CD4-positive, alpha-beta T cell treated with Interleukin-15 for 4 hours (primary cell): ENCODE data around the gene POU2F3.

Source experiments
- DNase-seq: peaks from one replicate; pipeline ENCODE4 v3.0.0-alpha.2; 2020; ENCODE audit warnings: low spot score

The POU2F3 gene

DNA sequence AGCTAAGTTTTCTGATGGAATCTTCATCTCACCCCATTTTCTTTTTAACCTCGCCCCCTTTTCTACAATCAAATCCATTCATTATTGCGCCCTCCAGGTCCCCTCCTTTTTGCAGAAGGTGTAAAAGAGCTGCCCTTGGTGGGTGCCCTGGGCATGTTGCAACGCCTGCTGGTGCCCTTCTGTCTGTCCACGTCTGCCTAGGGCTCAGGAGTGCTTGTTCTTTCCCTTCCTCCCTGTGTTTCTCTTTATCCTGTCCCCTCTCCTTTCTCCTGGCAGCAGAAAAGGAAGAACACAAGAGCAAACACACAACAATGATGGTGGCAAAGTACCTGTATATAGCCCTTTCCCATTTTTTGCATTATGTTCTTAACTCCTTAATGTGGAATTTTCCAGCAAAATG, 79.0 kb downstream of the POU2F3 start:
- DNase-seq, result no peak

DNA sequence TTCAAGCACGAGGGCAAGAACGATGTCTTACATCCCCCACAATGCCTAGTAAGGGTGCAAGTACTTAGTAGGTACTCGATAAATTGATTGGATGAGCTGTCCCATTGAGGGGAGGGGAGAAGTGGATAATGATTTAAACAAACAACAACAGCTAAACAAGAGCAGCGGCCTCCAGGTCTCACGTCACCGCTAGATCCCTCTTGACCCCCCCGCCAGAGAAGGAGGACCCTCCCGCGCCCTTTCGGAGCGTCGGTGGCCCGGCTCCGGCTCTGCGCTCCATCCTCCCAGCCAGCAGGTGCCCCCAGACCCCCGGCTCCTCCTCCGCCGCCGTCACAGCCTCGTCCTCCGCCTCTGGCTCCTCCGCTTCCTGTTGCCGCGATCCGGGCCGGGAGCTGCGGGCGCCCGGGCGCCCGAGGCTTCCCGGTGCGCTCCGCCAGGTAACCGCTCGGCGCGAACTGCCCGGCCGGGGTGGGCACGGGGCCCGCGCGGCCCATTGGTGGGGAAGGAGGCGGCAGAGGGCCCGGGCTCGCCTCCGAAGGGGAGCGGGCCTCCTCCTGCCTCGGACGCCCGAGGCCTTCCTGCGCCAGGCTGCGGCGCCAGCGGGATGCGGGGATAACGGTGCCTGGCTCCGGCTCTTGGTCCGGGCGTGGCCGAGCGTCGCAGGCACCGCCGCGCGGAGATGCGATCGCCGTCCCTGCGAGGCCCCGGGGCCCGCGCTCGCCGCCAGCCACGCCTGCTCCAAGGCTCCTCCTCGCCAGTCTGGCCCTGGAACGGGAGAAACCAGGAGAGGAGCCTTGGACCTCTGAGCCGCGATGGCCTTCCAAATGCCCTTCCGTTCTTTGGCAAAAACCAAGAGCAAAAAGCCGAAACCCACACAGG, 85.2 kb downstream of the POU2F3 start, which contains the start of gene TLCD5:
Gene TLCD5 (plus strand): TSS at position 368 of the 879 bp plus-strand sequence. CDS start 2,143 bp downstream, outside the sequence.
- DNase-seq, result no peak

DNA sequence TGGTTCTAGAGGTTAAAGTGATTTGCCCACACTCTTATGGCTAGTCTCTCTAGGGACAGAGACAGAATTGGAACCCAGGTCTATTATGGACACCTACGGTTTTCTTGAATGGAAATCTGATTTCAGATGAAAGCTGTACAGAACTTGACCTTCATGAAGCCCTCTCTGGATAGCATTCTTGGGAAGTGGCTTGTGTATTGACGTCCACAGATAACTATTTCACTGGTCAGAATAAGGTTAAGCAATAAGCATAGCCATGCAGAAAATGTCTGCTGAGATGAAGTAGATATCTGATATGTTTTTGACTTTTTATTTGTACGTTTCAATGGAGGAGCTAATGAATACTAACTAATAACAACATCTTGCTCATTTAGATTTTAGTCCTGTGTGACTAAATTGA, 86.3 kb downstream of the POU2F3 start:
- DNase-seq, result no peak

DNA sequence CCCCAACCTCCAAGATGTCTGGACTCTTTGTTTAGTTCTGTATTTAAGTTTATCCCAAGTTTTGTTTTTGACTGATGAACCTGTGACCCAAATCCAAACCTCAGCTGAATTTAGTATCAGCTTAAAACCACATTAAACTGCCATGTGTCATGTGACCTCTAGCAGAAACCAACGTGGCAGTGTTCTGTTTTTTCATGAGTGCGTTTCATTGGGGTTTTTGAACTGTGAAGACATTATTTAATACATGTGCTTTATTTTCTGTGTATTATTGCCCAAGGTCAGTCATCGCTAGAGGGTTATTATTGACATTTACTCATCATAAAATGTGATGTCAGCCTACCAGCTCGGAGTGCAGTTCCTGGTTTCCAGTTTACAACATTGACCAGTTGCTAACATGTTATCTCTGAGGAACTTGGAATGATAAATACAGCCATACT, 86.9 kb downstream of the POU2F3 start:
- DNase-seq, result no peak

DNA sequence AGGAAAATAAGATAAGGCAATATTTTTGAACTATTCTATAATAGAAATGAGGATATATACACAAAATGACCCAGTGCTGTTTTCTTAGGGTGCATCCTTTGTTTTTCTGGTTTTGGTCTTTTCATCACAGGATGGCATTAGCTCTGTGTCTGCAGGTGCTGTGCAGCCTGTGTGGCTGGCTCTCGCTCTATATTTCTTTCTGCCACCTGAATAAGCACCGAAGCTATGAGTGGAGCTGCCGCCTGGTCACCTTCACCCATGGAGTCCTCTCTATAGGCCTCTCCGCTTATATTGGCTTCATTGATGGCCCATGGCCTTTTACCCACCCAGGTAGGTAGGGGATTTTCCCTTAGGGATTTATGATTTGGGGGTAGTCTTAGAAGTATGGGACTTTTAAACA, 87.4 kb downstream of the POU2F3 start:
- DNase-seq, result no peak

DNA sequence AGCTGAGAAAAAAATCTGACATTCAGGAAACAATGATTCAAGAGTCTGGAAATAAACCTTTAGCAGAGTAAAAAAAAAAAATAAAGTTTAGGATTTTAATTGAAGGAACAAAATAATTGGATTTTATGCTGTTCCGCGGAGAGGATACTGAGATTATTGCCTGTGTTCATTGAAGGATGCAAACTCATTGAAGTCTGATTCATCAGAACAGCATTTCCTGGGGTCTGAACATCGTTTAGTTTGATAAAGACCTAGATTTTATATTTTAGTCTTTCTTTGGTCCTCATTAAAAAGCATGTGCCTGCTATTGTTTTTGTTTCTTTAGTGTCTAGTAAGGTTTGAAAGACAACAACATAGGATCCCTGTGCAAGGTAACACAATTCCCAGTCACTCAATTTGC, 89.6 kb downstream of the POU2F3 start:
- no peak for DNase-seq

DNA sequence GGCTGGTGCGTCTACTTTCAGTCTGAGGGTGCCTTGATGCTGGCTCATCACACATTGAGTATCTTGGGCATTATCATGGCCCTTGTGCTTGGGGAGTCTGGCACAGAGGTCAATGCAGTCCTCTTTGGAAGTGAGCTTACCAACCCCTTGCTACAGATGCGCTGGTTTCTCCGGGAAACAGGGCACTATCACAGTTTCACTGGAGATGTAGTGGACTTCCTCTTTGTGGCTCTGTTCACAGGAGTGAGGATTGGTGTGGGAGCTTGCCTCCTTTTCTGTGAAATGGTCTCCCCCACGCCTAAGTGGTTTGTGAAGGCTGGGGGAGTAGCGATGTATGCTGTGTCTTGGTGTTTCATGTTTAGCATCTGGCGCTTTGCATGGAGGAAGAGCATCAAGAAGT, 90.1 kb downstream of the POU2F3 start:
- DNase-seq, result no peak

DNA sequence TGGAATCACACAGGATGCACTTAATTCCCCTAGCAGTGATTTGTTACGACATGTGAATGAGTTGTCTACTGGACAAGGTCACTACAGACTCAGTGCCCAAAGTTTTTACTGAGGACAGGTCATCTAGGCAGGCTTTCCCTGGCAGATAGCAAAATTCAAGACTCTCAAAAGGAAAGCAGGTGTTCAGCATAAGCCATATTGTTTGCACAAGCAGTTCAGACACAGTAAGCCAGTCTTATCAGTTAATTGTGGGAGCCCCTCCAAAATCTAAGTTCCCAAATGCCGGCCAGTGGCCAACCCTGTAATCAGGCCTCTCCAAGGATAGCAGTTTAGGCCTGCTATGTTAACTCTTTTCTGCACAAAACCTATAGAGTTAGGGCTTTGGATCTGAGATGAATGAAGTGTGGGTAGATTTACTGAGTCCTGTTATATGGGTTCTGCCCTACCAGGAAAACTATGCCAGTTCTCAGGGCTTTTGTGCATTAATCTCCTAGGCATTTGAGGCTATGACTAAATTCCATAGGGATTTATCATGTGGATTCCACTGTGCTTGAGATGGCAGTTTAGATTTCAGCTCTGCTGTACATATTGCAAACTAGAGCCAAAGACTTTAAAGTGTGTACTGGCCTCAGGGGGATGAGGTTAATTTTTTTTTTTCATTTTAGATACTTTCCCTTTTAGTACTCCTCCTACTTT, 91.5 kb downstream of the POU2F3 start:
- no peak for DNase-seq

DNA sequence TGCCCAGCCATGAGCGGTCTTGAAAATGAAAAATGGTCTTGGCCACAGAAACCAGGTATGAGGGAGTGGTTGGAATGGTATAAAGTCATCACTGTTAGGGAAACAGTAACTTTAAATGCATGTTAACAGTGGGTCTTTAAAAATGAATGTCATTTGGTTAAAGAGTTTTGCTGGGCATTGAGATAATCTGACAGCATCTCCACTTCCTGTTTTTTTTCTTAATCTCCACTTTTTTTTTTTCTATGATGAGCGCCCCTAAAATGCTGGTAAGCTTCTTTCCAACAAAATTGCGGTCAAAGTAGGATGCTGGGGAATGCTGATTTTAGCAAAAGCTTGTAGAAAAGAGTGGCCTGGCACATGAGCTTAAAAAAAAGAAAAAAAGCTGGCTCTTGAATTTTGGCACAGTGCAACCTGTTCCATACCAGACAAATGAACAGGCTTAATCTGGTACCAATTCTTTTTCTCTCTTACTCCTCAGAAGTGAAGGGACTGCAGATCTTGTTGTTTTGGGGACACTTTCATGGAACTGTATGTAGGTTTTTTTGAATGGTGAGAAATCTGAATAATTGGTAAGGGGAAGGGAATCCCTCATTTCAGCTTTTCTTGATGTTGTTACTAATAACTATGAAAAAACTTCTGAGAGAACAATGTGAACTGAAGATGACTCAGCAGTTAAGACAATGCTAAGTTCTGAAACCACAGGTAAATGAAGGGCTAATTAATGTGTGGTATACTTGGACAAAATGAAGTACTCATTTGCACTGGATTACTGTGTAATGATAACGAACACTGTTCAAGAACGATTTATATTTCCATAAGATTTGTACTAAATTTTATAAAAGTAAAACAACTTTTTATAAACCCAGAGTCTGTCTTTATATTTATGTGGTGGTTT, 93.1 kb downstream of the POU2F3 start:
- no peak for DNase-seq

DNA sequence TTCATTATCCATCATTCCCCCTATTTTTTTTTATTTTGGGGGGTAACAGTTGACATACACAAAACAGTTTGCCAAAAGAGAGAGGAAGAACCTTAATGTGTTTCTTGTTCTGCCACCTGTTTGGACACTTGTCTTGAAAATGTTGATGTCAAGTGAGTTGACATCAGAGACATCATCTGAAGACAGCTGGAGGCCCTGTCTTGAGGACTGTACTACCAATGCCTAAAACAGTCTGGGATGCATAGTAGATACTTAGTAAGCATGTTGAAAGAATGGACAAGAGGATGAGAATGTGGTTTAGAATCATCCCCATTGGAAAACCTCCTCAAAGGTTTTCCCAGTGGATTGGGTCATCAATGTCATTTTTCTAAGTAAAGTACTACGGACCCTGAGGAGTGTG, 93.9 kb downstream of the POU2F3 start:
- no peak for DNase-seq

DNA sequence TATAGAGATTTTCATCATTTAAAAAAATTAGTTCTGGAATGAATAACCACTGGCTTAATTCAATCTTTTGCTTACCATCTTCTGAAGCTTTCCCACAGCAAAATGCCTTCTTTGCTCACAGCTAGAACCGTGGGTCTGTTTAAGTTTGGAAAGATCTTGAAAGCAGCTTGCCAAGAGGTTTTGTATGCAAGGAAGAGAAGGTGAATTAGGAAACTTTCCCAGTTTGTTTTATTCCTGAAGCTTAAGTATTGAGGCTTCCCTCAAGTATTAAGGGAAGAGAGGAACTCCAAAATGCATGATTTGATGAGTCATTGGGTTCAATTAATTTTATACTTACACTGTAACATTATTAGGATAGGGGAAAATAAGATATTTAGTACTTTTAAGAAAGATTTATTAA, 94.4 kb downstream of the POU2F3 start:
- no peak for DNase-seq

DNA sequence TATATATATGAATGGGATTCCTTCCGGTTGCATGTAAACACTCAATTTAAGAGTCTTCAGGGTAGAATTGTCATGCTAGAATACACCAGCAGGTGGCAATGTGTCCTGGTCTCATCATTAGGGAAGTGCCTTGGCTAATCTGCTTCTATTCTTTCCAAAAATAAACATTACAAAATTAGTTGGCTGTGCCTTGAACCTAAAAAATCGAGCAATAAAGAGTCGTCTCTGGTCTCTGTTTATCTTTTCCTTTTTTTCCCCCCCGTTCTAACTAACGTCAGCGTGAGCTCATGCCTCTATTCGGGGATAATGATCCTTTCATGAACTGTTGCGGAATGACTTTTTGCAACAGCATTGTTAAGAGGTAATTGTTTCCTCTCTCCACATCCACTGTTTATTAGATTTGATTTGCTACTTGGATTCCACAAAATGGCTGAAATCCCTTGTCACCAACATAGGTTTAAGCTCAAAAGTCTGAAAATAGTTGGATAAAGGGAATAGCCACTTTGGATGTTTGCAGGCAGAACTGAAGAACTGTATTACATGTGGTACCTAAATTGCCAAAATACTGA, 95.0 kb downstream of the POU2F3 start:
- peak; percentile 76 for DNase-seq

DNA sequence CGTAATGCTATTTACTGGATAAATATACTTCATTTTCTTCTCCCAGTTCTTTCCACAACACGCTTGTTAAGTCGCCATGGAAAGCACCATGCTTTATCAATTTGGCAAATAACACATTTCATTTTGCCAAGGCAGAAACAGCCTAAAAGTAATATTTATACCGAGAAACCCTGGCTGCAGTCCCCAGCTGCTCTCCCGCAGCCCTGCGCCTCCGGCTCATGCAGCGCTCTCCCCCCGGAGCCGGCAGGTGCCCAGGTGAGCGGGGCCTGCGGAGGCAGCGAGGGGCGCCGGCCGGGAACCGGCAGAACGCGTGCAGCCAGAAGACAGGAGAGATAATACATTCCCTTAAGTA, 95.6 kb downstream of the POU2F3 start:
- no peak for DNase-seq

DNA sequence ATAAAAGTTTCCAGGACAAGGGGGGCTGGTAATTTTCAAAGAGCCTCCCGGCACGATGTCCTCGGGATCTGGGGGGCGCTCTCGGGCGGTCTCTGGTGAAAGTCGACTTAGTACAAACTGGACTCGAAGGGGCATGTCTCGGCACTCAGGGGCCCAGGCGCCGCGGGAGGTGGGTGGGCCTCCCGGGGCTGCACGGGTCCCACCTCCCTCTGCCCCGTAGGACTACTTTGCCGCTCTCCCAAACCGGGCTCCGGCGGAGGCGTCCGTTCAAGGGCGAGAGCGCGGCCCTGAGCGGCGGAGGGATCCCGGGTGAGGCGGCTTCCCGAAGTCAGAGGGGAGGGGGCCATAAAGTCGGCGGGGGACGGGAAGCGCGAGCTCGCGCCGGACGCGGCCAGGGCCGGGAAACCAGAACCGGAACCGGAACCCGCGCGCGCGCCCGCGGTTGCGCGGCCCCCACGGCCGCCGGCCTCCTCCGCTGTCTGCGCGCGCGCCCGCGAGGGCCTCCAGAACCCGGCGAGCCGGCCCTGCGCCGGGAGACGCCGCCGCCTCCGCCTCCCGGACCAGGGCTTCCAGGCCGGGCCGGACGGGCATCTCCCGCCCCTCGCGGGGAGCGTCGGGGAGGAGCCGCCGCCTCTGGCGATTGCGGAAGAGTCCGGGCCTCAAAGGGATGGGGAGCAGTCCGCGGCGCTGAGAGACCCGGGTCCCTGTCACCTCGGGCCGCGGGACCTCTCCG, 96.1 kb downstream of the POU2F3 start, which contains the start of gene ARHGEF12:
Gene ARHGEF12 (plus strand): TSS at position 506 of the 733 bp plus-strand sequence. CDS start 831 bp downstream, outside the sequence.
- DNase-seq, result peak; percentile 74

DNA sequence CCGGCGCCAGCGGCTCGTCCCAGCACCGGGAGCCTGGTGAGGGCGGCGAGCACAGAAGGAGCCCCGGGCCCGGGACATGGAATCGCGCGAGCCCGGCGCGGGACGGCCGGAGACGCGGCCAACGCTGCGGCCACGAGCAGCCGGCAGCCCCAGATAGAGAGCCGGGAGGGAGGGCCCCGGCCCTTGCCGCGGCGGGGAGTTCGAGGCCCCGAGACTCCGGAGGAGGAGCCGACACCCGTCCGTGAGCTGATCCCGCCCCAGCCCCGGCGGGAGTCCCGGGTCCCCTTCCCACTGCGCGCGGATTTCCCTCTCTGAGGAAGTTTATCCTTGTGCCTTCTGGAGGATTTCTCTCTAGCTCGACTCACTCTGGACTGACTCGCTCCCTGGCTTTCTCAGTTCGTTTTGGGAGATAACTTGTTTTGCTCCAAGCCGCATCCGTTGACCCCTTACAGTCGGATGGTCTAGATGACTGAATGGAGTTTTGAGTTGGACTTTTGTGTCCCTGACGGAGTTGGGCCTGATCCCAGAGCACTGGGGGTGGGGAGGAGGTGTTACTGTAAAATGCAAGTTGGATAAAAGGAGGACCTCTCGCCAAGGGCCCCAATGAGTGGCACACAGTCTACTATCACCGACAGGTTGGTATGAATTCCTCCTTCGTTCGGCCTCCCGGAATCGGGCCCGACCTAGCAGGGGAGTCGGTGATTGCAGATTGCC, 96.9 kb downstream of the POU2F3 start:
- DNase-seq, result no peak

DNA sequence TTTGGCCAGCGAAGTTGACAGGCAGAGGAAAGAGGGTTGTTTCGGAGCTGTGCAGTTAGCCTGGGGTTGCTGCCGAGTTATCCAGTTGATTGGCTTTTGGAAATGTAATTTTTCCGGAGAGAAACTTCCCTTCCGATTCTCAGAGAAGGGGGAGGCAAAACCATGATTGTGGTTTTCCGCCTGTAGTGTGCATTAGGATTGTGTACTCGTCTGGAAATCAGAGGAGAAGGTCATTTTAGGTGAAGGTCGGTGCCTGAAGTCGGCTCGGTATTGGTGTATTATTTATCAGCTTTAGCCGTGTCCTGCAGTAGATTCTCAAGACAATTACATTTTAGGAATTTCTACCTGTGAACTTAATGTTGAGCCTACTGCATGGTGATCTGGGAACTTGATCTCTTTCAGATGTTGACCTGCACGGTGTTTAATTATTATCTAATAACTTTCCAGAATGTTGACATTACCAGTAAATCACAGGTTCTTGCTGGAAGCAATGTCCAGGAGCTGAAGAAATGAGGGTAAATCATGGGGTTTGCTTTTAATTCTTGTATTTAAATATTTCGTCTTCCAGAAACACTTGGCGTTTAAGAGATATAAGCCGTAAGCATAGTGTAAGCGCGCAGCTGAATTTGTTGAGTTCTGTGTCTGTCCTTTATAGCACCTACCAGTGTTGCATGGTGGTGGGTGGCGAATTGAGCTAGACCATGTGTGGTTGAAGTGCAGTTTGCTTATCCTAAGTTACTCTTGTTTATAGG, 97.6 kb downstream of the POU2F3 start:
- DNase-seq, result no peak

DNA sequence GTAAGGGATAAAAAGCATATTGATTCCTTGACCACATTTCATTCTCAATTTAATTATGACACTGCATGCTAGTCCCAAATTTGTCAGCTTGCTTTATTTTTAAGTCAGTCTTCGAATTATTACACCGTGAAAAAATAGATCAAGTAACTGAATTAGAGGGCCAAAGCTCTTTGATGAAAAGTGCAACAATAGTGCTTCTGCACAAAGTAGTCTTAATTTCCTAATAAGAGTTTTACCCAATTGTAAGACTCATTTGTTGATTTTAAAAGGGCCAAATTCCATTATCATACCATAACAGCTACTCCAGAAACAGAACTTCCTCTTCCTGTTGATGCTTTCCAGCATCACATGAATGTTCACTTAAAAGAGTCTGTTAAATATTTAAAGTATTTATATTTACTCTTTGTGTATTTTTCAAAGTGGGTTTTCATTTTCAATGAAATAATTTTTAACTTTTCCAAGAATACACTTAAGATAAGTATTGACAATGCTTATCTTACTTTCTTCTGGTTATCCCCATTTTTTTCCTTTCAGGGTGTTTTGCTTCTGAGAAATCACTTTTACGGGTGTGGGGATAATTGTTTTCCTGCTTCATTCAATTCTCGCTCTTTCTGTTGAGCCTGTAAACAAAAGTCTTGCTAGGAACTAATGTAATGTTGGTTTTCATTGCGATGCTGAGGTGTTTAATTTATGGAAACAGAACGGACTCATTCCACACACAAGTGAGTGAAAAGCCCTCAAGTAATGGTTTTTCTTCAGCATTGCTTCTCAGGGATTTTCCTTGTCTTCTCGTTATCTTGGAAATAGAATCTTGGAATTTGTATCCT, 98.4 kb downstream of the POU2F3 start:
- no peak for DNase-seq

DNA sequence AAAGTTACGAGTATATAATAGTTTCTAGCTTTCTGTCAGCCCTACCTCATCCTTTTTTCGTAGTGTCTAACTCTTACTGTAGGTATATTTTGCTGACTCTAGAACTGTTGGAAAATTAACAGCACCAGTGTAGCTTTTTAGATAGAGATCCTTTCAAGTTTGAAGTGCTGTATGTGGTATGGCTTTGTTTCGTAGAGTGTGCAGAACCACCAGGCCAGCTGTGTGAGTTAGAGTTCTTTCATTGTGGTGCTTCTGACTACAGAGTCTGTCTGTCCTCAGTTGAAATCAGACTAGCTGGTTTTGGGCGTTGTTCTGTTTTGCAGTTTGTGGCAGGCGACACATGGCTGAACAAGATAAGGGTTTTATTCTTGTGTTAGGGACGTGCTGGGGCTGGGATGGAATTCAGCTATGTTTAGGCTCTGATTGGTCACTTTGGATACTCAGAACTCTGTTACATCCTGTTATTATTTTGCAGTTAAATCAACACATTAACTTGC, 99.5 kb downstream of the POU2F3 start:
- DNase-seq, result no peak

DNA sequence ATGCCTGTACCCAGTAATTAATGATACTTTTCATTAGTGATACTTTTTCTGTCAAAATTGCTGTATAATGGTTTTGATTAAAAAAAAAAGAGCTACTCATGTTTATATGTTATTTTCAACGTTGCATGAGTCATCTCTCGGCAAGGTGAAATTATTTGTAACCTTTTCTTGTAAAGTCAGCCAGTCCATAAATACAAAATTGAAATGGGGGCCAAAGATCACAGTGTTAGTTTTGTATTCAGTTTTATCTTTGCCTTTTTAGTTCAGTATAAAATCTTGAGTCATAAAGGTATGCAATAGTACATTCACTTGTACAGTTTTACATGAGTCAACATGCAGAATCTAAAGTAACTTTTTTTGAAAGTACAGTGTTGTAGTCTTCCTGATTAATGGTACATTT, 100.6 kb downstream of the POU2F3 start:
- no peak for DNase-seq
